K562 (cell line): ENCODE data around the gene TARS3. TPM values are rescaled to one million over a fixed set of nuclear protein-coding genes. Genes with fewer than 3 reads are reported as not detected.

Experiments
- ATAC-seq: fragments of 200-7000 bp; cut with Tn5 transposase; 3 replicates; pipeline ENCODE4 v1.9.1; 2020; ENCODE audit warnings: moderate library complexity
- BruUV-seq: library from RNA; stranded (reverse); fragments of 400-500 nt; replicated peaks from 2 replicates; lab custom pipeline; 2021; lab: Mats Ljungman, UMichigan
- CTCF ChIA-PET: fragments of 300-600 bp; formaldehyde crosslinking; extraction: SDS; loops from one replicate; lab custom pipeline; 2021; ENCODE audit warnings: low intra/inter-chr PET ratio; lab: Yijun Ruan, JAX
- POLR2A ChIA-PET: fragments of 300-600, 350-650 bp; sonication (Branson Sonifier 250); formaldehyde crosslinking; extraction: SDS; loops from one replicate; lab custom pipeline; 2021; ENCODE audit warnings: antibody characterized with exemption, inconsistent platforms; lab: Yijun Ruan, JAX
- DNase-seq, 4 experiments: peaks; one replicate each; pipeline versions ENCODE4 v3.0.0 to v3.0.0-alpha.2; 2011 to 2018; ENCODE audit warnings: low spot score in 3 of 4, mixed read lengths in 3 of 4; ENCODE audit errors: extremely low read depth in 1 of 4
- FAIRE-seq: peaks from 2 replicates; lab custom pipeline; 2011; peaks lifted over from hg19 to GRCh38; lab: Jason Lieb, UNC
- H2AFZ ChIP-seq: 2 replicates; pipeline ENCODE4 v1.6.0; 2011; ENCODE audit warnings: low read depth, low read length, control low read depth, inconsistent platforms
- H3K27ac ChIP-seq: fragments of 200-600 bp; 3 replicates; pipeline ENCODE4 v1.8.0; 2011; ENCODE audit warnings: low read depth, mild to moderate bottlenecking, control low read depth, inconsistent platforms, low read length, moderate library complexity, mixed read lengths; ENCODE audit errors: extremely low read depth
- H3K27me3 ChIP-seq, 2 experiments: fragments of 300-600 bp in 1 of 2; 2 replicates in 1 of 2; 3 replicates in 1 of 2; pipeline versions ENCODE4 v1.6.0 to v1.8.0; 2011; ENCODE audit warnings: inconsistent platforms in 2 of 2, low read length in 2 of 2, mild to moderate bottlenecking in 1 of 2, mixed read lengths in 1 of 2, moderate library complexity in 1 of 2; ENCODE audit not compliant: control insufficient read depth in 2 of 2, insufficient read depth in 2 of 2
- H3K36me3 ChIP-seq: fragments of 300-600 bp; 3 replicates; pipeline ENCODE4 v1.8.0; 2011; ENCODE audit warnings: mild to moderate bottlenecking, low read length, inconsistent platforms; ENCODE audit not compliant: control insufficient read depth, insufficient read depth
- H3K4me1 ChIP-seq, 2 experiments: fragments of 200-600 bp in 1 of 2; replicated peaks in 1 of 2; 2 replicates in 1 of 2; 3 replicates in 1 of 2; pipeline versions ENCODE4 v1.5.1 to v1.8.0; 2011; ENCODE audit warnings: inconsistent platforms in 2 of 2, low read length in 2 of 2, mild to moderate bottlenecking in 1 of 2, mixed read lengths in 1 of 2, moderate library complexity in 1 of 2; ENCODE audit not compliant: control insufficient read depth in 2 of 2, insufficient read depth in 2 of 2
- H3K4me2 ChIP-seq: 2 replicates; pipeline ENCODE4 v1.6.1; 2011; ENCODE audit warnings: low read length, control low read depth, inconsistent platforms, mixed read lengths; ENCODE audit not compliant: insufficient read depth
- H3K4me3 ChIP-seq: fragments of 200-600 bp; sonication (generic), shearing (Covaris generic); 2 replicates; pipeline ENCODE4 v1.5.1; 2016; ENCODE audit warnings: control low read depth, inconsistent platforms
- H3K79me2 ChIP-seq: fragments of 200-600 bp; 3 replicates; pipeline ENCODE4 v1.8.0; 2011; ENCODE audit warnings: low read length, inconsistent platforms; ENCODE audit not compliant: control insufficient read depth, insufficient read depth
- H3K9ac ChIP-seq, 2 experiments: 2 replicates each; pipeline versions ENCODE4 v1.6.0 to v1.6.1; 2011; ENCODE audit warnings: low read depth in 2 of 2, low read length in 2 of 2, control low read depth in 1 of 2, inconsistent platforms in 1 of 2, mild to moderate bottlenecking in 1 of 2, mixed read lengths in 1 of 2; ENCODE audit not compliant: insufficient read depth in 1 of 2
- H3K9me1 ChIP-seq: one replicate; pipeline ENCODE4 v1.6.0; 2011; ENCODE audit warnings: inconsistent platforms, mild to moderate bottlenecking, low read length, moderate library complexity; ENCODE audit not compliant: control insufficient read depth, insufficient read depth
- H3K9me3 ChIP-seq: replicated peaks from 2 replicates; pipeline ENCODE4 v1.5.1; 2011; ENCODE audit warnings: low read depth, low read length, inconsistent platforms; ENCODE audit not compliant: control insufficient read depth, insufficient read depth
- H4K20me1 ChIP-seq: replicated peaks from 2 replicates; pipeline ENCODE4 v1.6.1; 2011; ENCODE audit warnings: low read length, inconsistent platforms, mixed read lengths; ENCODE audit not compliant: control insufficient read depth, insufficient read depth
- MTF1 ChIP-seq: fragments of 250-450 bp; sonication (Bioruptor Pico); IDR thresholded peaks from 2 replicates; pipeline ENCODE4 v1.9.0; 2021; ENCODE audit warnings: moderate library complexity, mild to moderate bottlenecking, inconsistent platforms, borderline replicate concordance
- NCOA6 ChIP-seq: fragments of 450-650 bp; IDR thresholded peaks from 2 replicates; pipeline ENCODE4 v1.6.1; 2017; ENCODE audit warnings: mild to moderate bottlenecking
- TAF1 ChIP-seq: IDR thresholded peaks from 2 replicates; pipeline ENCODE4 v1.6.1; 2011; ENCODE audit warnings: mild to moderate bottlenecking, low read length, moderate library complexity; ENCODE audit not compliant: insufficient read depth, control insufficient read depth, severe bottlenecking; ENCODE audit errors: extremely low read depth
- WGBS: fragments of 100-300 bp; shearing (Covaris generic); methylation state at CpG from one replicate; pipeline ENCODE4 v1.1.6; 2016; ENCODE audit warnings: low coverage, mixed read lengths; ENCODE audit not compliant: insufficient coverage; ENCODE audit errors: missing lambda C conversion rate; 5-methylcytosine and 5-hydroxymethylcytosine counted together
- in situ Hi-C: fragments of 300-500 bp; cut with MboI; formaldehyde crosslinking; loops from 4 replicates; pipeline ENCODE4 v1.15.0; 2018; ENCODE audit warnings: inconsistent platforms, mixed read lengths
- intact Hi-C: fragments of 100-400 bp; cut with micrococcal nuclease; formaldehyde crosslinking; loops from 2 replicates; pipeline ENCODE4 v1.14.2; 2022
- polyA plus RNA-seq, 8 experiments: library from polyadenylated mRNA; depleted of rRNA in 4 of 8; stranded (reverse) in 5 of 8; unstranded in 3 of 8; fragments of >200 nt; fragmentation: Nextera tagmentation in 2 of 8; fragmentation: Illumina TruSeq in 1 of 8; extraction: Ambion mirVana in 2 of 8; extraction: Trizol in 1 of 8; gene quantifications; 2 replicates each; pipeline versions ENCODE4 v1.2.1 to v1.2.3, GENCODE V29; 2011 to 2014; ENCODE audit warnings: inconsistent platforms in 1 of 8, missing spikeins in 1 of 8
- total RNA-seq, 7 experiments: library from RNA; depleted of rRNA in 6 of 7; stranded (reverse); fragments of >200 nt in 6 of 7; fragmentation: Illumina TruSeq in 2 of 7; extraction: Trizol in 2 of 7; gene quantifications; 2 replicates each; pipeline versions ENCODE4 v1.2.1 to v1.2.3, GENCODE V29; 2011 to 2021; ENCODE audit warnings: low replicate concordance in 1 of 7
- TF ChIP-seq, protein P1 (sequence below): sonication (generic); formaldehyde crosslinking; IDR thresholded peaks from 2 replicates; pipeline ENCODE4 v1.8.1; 2023; ENCODE audit warnings: mild to moderate bottlenecking, missing genetic modification reagents, moderate library complexity

TARS3 gene
- total and polyA plus RNA-seq, 9 of the 15 experiments (the other 6 are each of a cell fraction or from before 2014, with no cell fraction given) = 2.1 to 14.7 (median 9.8) TPM

DNA sequence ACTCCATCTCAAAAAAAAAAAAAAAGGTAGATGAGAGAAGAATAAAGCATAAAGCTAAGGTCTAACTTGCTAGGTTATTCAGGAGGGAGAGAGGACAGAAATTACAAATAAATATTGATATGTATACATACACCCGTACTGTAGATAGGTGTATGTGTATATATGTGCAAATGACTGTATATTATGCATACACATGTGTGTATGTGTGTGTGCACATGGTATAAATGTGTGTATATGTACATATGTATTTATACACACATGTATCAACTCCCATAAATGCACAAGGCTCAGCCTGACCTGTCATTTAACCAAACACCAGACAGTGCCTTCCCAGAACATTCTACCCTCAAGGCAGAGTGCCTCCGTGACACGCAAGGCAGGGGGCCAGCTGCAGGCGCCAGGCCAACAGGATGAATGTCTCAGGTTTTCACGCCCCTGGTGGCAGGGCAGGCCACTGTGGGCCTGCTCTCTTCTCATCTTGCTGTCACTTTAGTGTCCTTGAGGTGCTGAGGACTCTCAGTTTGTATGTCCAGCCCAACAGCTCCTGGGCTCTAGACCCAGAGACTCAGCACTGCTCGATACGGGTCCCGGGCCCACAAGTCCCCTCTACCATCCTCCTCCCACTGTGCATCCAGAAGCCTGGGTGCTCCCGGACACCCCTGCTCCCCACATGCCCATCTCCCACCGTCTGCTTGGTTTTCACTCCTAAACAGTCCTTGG lies 112.5 kb downstream of the TARS3 start:
- BruUV-seq = no TSS peak
- Histone ChIP-seq H3K9me1 (no peaks in the 10 kb centered on the region), H3K27ac (no peak overlapping the region), H3K9ac (no peak overlapping the region), H3K79me2 (no peaks in the 10 kb centered on the region), H4K20me1 (no peaks in the 10 kb centered on the region), H3K4me2 (no peak overlapping the region), H2AFZ (no peak overlapping the region), H3K4me3 (no peak overlapping the region), H3K4me1 (peaks cover 17 to 19% of the 10 kb centered on the region in 2 experiments; a peak in 4 of 5 replicates), H3K27me3 (peaks cover 41 to 76% of the 10 kb centered on the region in 2 experiments), H3K9me3 (no peaks in the 10 kb centered on the region), H3K36me3 (no peaks in the 10 kb centered on the region)
- DNase-seq = no peak
- CTCF ChIA-PET = no interaction called here
- TF ChIP-seq, protein P1, sequence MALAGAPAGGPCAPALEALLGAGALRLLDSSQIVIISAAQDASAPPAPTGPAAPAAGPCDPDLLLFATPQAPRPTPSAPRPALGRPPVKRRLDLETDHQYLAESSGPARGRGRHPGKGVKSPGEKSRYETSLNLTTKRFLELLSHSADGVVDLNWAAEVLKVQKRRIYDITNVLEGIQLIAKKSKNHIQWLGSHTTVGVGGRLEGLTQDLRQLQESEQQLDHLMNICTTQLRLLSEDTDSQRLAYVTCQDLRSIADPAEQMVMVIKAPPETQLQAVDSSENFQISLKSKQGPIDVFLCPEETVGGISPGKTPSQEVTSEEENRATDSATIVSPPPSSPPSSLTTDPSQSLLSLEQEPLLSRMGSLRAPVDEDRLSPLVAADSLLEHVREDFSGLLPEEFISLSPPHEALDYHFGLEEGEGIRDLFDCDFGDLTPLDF (CRISPR knock-in tag) = no peak
- TF ChIP-seq NCOA6 (no peak), MTF1 (CRISPR knock-in tag) (no peak), TAF1 (no peak)
- ATAC-seq = no peak
- FAIRE-seq = no peak
- POLR2A ChIA-PET = no interaction called here
- intact Hi-C loops = no loop called here
- 13% methylated on average over 10 of the region's 10 CpGs for WGBS
- in situ Hi-C loops = no loop called here
